Activated gamma-delta T cell treated with anti-CD3 and anti-CD28 coated beads, Interleukin-2, amount 50 U/mL, for 16 hours (primary cell): Measurements from ENCODE around the gene DOCK1.
"Not testable (repeated sequence)": the region's sequence is repeated elsewhere in the genome, so short reads cannot be mapped to it uniquely, and the experiment has no call there.

ENCODE experiments used
- DNase-seq: peaks from one replicate; pipeline ENCODE4 v3.0.0-alpha.2; 2020; ENCODE audit warnings: low read depth

Gene DOCK1

GRCh38 chr10:127278001-127278400 is 372.8 kb downstream of the DOCK1 start:
- no peak for DNase-seq

DNA sequence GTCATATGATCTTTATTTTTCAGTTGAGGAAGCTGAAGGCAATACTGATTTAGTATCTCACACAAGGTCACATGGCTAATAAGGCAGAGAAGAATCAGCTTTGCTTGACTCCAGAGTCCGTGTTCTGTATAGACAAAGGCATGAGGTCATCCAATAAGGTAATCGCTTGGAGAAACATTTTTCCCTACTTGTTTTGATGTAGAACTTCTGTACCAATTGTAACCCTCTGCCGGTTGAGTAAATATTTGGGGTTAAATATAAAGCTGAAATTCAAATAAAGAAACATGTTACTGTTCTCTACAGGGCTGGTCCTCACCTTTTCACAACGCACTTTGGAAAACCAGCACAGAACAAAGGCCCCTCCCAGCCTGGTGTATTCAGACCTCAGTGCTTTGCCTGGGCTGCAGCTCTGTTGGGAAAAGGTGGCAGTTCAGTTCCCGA is 374.1 kb downstream of the DOCK1 start:
- no peak for DNase-seq

DNA sequence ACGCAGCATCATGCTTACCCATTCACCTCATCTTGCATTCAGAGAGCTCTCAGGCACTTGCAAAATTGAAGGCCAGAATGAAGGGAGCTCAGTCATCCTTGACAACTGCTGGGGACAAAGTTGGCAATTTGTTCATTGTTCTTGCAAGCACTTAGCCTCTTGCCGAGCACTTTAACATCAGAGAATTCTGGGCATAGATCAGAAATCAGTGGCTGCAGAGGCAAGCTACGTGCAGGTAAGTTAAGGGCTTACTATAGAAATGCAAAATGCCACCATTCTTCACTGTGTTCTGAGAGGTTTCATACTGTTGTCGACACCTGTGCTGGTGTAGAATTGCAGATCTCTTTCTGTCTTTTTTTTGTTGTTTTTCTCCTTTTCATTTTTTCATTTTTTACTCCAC is 375.2 kb downstream of the DOCK1 start:
- no peak for DNase-seq

DNA sequence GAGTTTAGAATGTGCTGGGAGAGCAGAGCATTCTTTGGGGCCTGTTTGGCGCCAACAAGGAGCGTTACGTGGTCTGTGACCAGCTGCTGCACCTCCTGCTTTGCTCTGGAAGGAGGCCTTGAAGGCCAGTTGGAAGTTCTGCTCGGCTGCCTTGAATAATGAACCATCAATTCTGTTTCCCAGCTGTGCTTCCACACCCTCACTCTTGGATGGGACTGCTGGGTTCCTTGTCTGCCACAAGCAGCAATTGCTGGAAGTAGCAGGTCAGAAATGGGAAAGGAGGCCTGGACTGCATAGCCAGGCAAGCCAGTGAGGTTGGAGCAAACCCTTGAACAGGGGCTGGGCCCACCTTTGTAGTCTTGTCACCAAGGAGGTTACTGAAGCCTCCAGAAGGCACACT is 377.8 kb downstream of the DOCK1 start:
- no peak for DNase-seq

- DNase-seq, result no peak
Observed at GRCh38 chr10:127283576-127283975, 378.3 kb downstream of the DOCK1 start.

DNA sequence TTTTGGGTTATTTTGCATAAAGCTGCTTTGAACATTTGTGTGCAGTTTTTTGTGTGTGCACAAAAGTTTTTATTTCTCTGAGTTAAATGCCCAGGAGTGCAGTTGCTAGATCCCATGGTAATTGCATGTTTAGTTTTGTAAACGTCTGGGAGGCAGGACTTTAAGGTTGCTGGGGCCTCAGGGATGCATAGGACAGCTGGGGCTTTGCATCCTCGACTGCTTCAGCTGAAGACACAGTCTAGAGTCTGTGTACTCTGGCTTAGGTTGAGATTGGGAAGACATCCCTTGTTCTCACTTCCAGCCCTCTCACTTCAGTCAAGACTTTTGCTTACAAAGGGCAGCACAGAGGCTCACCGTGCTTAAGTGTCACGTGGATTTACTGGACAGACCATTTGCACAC is 385.6 kb downstream of the DOCK1 start:
- DNase-seq, result no peak

GRCh38 chr10:127291329-127291728 is 386.1 kb downstream of the DOCK1 start:
- no peak for DNase-seq

DNA sequence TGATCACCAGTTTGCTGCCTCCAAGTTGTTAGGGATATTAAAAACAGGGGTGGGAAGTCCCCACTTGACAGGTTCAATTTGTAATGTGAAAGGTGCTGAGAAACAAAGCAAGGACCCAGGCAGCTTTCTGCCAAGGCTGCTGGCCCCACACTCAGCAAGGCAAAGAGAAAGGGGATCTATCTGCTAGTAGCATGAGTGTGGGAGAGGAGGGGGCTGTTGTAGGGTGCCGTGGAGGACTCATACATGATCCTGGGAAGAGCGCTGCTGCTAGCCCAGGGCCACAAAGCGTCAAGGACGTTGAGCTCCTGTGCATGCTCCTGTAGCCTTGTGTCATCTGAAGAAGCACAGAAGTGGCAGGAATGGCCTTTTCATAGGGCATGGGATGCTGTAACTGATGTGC is 387.7 kb downstream of the DOCK1 start:
- no peak for DNase-seq

GRCh38 chr10:127293640-127294039 is 388.4 kb downstream of the DOCK1 start:
- DNase-seq, result peak; percentile 22

DNA sequence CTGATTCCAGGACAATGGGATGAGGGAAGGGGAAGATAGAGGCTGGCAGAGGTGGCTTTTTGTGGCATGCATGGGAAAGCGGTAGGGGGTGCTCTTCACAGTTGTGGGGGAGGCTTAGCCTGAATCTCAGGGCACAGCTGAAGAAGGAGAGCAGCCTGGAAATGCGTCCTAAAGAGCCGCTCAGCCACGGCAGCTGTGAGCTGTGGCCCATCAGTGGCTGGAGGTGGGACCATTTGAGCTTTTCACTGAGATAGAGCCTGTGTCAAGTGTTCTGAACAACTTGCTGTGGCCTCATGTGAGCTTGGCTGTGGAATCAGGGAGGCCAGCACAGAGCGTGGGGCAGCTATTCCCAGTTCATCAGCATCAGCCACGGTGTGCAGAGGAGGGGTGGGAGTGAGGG is 391.5 kb downstream of the DOCK1 start:
- no peak for DNase-seq

- DNase-seq, result no peak
Observed at GRCh38 chr10:127298381-127298780, 393.2 kb downstream of the DOCK1 start.

GRCh38 chr10:127299192-127299591 is 394.0 kb downstream of the DOCK1 start:
- not testable (repeated sequence) for DNase-seq

DNA sequence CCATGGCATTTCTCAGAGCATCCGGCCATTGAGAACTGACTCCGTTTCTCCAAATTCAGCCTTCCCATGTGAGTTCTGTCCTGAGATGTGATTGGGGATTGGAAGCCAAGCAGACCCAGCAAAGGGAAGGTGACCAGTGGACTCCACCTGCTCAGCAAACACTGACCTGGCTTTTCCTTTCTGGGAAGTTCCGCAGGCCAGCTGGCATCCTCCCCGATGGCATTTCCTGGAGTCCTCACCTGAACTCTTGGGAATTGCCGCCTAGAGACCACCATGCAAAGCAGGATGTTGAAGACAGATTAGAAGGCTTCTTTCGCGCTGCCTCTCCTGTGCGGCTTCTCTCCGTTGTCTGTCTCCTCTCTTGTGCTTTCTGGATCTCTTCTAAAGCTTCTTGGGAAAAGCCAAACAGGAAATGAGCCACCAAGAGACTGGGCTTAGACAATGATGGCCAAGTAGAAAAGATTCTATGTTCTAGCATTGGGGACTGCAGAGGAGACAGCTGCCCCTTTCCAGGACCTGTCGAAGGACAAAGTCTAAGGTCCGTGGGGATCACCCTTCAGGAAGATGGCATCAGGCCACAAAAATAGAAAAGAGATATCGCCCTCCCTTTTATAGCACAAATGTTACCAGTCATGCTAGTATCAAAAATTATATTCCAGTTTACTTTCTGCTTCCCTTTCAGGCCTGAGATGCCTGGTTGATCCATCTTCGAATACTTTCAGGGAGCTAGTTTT is 394.9 kb downstream of the DOCK1 start:
- DNase-seq, result no peak

DNA sequence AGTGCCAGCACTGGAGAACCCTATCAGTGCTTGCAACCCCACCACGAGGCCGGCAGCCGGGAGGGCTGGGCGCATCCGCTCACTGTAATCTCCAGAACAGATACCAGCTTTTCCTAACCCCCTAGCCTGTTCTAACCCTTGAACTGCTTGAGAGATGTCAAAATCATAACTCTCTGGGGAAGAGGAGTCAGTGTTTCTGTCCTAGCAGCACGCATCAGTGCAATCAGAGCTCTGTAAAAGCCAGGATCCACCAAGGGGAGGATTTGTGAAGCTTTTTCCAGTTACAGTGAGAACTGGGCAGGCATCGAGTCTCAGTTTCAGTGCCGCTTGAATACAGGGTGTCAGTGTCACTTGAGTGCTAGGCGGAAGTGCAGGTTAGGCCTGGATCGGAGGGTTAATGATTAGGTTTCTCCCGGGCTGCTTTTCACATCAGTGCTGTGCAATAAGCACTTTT is 395.7 kb downstream of the DOCK1 start:
- no peak for DNase-seq

DNA sequence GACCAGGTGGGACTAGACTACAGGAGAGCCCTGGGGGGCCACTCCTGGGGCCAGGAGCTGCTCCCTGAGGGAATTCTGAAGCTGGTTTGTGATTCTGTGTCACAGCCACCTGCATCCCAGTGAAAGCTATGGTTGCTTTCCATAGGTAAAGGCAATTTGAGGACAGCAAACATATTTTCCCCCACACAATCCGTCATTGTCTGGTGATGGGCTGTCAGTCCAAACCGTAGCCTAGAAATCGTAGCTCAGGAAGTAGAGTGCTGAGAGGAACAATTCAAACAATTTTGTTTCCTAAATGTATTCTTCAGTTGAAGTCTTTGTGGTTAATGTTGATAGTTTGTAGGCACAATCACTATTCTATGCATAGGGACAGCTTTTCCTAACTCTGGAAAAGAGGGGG is 397.1 kb downstream of the DOCK1 start:
- no peak for DNase-seq

DNA sequence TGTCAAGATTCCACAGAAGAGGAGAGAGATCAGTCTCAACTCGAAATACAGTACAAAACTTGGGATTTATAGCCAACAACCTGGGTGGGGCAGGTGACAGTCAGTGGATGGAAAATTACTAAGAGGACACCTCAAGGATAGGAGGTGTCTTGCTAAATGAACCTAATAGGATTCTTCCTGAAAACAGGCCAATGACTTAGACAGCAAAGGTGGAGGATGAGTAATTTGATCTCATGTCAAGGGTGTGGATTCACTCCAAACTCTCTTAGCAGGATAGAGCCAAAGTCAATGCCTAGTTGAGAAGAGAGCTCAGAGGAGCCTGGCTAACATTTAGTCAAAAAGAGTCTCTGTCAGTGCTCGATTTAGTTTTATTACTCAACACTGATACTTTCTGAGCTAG is 397.9 kb downstream of the DOCK1 start:
- DNase-seq, result no peak

GRCh38 chr10:127303746-127304145 is 398.5 kb downstream of the DOCK1 start:
- no peak for DNase-seq

- no peak for DNase-seq
Observed at GRCh38 chr10:127306479-127306878, 401.3 kb downstream of the DOCK1 start.

DNA sequence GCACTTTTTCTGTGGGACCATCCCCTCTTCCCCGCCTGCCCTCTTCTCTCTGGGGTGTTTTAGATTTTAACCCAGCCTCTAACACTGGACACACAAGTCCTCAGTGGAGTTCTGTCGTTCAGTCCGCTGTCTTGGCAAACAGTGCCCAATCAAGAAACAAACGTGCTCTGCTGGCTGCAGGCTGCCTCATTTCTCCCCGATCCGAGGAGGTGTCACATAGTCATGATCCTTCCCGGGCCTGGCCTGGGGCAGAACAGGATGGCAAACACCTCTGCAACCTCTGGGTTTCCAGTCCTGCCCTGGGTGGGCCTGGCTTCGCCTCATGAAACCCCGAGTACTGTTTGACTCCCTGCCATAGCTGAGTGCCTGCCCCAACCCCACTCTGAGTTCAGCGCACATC is 402.1 kb downstream of the DOCK1 start:
- no peak for DNase-seq

GRCh38 chr10:127308031-127308430 is 402.8 kb downstream of the DOCK1 start:
- no peak for DNase-seq

- not testable (repeated sequence) for DNase-seq
Observed at GRCh38 chr10:127309619-127310018, 404.4 kb downstream of the DOCK1 start.

DNA sequence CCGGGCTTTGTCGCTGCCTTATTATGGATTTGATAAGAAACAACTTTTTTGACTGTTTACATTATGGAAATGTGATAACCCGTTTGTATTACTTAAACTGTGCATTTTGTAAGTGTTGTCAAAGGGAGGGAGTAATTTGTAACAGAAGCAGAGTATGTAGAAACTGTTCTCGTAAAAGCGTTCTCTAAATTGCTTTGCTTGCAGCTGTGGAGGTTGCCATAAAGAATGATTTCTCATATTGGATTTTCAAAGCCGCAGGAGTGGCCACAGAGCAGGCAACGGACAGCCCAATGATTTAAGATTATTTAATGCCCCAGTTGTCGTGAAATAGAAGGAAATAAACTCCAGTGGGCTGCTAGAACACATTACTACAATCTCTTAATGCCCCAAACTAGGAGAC is 405.2 kb downstream of the DOCK1 start:
- DNase-seq, result no peak

GRCh38 chr10:127310923-127311322 is 405.7 kb downstream of the DOCK1 start:
- DNase-seq, result no peak

- DNase-seq, result no peak
Observed at GRCh38 chr10:127313996-127314700, 408.9 kb downstream of the DOCK1 start.
